Measurements from ENCODE around the gene IGF1R. TPM values are rescaled to one million over a fixed set of nuclear protein-coding genes. Genes with fewer than 3 reads are reported as not detected.
A peak's percentile ranks its signal among the peaks of the same experiment; 100 is the strongest.
"Not testable (repeated sequence)": the region's sequence is repeated elsewhere in the genome, so short reads cannot be mapped to it uniquely, and the experiment has no call there.

The IGF1R gene
- polyA plus RNA-seq (ENCODE audit: insufficient read length in 12 of 12): 10 to 100 TPM in 11 of 12 donors, not detected in 1; 12.5 to 29.8 (median 16.6) TPM
- long read RNA-seq, donor 1, partial matches to known transcripts: 5 of 5 reads
- long read RNA-seq, donor 1, other reads (novel, unspliced or antisense): 0 of 5 reads
- long read RNA-seq, donor 2, partial matches to known transcripts: 0 of 1 reads
- long read RNA-seq, donor 2, other reads (novel, unspliced or antisense): 0 of 1 reads
- long read RNA-seq, donor 3: 0 reads
- long read RNA-seq, donor 4: 0 reads
- long read RNA-seq, donor 5, full-length matches to known transcripts: 4 of 10 reads
- long read RNA-seq, donor 5, partial matches to known transcripts: 6 of 10 reads
- long read RNA-seq, donor 5, other reads (novel, unspliced or antisense): 0 of 10 reads
- long read RNA-seq, donor 6: 0 reads
- long read RNA-seq, donor 7: 0 reads
- long read RNA-seq, donor 8, full-length matches to known transcripts: 5 of 5 reads
- long read RNA-seq, donor 8, partial matches to known transcripts: 0 of 5 reads
- long read RNA-seq, donor 8, other reads (novel, unspliced or antisense): 0 of 5 reads
- long read RNA-seq, donor 9: 0 reads
- long read RNA-seq, donor 10: 0 reads
- long read RNA-seq, donor 11, partial matches to known transcripts: 0 of 1 reads
- long read RNA-seq, donor 11, other reads (novel, unspliced or antisense): 0 of 1 reads

DNA sequence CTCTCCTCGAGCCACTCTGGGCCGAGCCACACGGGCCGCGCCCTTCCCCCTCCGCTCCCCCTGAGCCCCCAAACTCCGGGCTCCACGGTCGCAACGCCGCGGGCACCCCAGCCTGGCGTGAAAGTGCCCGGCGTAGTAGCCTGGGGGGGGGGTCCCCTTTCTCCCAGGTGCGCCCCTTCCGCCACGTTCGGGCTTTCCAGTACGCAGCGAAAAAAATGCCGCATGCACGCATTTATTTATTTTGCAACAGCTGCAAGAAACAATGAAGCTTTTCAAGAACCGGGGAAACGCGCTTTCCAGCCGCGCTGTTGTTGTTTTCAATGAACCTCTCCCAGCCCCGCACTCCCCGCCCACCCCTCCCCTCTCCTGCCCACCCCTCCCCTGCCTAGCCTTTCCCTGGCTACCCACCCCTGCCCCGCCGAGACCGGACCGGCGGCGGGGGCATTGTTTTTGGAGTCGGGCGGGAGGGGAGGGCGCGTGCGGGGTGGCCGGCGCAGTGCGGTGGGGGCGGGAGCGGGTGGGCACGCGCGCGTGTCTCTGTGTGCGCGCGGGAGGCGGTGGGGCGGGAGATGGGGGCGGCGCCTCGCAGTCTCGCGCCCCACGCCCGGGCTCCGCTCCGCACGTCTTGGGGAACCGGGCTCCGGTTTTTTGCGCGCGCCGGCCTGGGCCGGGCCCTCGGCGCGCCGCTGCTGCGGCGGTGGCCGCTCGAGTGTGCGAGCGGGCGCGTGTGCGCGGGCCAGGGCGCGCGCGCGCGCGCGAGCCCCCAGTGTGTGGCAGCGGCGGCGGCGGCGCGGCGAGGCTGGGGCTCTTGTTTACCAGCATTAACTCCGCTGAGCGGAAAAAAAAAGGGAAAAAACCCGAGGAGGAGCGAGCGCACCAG lies at the start of gene IGF1R:
IGF1R (plus strand) TSS at position 766 of the 880 bp plus-strand sequence. CDS start 1,043 bp downstream, outside the sequence.
- peak; percentile 92 for DNase-seq

DNA sequence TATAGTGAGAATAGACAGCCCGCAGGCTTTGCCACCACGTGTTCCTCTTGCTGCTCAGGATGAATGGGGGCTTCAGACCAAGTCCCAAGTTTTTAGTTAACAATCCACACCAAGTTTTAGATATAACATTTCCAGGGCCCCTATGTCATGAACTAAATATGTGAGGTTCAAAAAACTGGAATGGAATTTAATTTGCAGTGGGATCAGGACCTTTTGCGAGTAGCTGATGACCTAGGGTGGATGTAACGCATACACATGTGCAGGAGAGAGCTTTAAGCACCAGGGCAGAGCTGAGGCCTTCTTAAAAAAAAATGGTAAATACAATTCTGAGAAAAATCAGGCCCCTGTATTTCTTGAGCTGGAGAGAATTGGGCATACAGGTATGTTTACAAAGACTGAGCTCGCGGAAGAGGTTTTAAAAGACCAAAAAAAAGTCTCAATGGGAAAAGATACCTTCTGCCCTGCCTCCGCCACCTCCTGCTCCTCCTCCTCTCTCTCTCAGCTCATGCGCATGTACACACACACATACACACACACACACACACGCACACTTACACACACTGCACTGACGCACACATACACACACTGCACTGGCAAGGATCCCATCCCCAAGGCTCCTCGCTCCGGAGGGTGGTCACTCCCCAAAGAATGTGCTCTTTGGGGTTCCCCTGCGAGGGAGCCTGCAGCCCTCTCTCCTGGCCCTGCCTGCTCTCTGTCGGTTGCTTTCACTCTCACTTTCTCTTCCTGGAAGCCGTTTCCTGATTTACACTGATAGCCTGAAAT lies 48.2 kb upstream of the IGF1R start:
- peak; percentile 77 for DNase-seq

DNA sequence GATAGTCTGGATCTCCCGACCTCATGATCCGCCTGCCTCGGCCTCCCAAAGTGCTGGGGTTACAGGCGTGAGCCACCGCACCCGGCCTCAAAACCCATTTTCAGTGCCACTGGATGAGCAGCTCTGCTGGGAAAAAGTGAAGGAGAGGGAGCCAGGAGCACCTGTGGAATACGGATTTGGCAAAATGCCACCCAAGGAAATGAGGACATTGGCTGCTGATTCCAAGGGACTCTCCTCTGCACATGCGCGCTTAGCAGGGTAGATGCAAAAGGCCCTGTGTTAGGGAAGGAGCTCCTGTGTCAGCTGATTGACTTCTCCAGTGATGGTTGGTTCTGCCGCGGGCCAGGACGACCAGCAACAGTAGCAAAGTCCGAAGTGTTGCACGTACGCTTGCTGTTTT lies 43.4 kb upstream of the IGF1R start:
- DNase-seq: no peak

DNA sequence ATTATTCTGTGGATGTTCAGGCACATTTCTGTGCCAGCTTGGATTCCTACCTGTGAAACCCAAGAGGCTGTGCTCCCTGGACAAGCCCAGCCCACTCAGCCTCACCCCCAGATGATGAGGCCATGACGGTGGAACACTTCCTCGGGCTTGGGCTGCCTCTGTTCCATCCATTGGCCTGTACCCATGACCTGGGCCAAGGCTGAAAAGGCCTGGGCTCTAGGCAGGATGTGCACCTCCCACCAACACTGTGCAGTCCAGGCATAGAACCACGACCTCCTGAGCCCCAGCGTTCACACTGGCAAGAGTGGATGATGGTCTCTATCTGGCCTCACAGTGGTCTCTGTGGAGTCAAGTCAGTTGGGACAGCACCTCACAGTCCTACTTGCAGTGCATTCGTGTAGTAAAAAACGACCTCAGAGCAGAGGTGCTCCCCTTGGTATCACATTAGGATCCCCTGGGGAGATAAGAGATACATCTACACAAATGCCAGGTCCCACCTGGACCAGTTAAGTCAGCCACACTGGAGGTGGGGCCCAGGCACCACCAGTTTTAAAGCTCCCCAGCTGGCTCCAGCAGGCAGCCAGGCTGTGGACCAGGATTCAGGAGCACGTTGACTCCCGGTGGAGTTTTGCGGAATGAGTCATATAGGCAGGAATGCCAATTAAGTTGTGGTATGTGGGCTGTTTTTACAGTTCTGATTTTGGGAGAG lies 39.0 kb upstream of the IGF1R start:
- DNase-seq: no peak

DNA sequence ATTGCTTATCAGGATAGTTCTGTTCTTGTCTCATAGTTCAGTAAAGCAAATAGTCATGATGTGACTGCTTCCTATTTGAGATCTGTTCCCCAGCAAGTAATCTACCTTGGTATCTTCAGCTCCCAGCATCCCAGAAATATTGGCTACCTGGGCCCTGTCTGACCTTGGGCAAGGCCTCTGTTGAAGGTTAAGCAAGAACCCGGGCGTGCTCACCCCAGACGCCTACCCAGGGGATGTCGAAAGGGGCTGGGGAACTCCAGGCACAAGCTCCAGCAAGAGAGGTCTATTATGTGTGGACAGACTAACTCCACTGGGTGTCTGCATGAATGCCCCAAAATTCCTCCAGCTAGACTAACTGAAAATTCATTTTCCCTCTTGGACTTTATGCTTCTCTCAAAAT lies 37.3 kb upstream of the IGF1R start:
- DNase-seq: no peak

DNA sequence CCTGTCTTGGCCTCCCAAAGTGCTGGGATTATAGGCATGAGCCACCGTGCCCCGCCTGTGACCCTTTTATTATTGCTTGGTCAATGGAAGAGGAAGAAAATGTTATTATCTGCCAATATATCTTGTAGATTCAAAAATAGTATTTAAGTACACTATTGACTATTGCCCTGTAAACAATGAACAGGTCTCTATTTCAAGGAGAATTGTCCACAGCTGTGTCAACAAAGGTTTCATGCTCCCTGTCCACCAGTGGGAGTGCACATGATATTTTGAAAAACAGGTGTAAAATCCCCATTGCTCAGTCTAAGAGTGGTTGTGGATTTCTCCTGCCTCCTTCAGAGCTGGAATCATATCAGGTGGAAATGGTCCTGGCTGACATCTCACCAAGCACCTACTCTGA lies 36.5 kb upstream of the IGF1R start:
- no peak for DNase-seq

DNA sequence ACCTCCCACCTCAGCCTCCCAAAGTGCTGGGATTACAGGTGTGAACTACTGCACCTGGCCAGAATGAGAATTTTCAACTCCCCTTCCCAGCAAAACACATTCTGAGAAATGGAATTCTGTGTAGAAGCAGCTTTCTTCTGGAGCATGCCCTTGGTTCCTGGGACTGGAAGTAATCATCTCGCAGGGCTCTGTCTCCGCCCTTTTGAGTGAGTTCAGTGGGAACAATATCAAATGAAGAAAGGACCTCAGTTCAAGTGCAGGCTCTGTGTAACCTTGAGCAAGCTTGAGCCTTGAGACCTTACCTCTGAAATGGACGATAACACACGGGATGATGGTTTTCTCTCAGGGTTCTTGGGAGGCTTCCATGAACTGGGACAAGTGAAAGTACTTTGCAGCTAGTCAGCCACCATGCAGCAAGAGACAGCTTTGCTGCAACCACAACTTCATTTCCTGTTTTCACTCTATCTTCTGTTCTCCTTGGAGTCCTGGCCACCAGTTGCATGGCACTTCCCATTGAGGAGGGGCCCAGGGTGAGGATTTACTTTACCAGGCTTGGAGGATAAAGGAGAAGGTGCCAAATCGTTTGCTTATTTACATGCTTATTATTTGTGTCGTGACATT lies 35.7 kb upstream of the IGF1R start:
- DNase-seq: no peak

DNA sequence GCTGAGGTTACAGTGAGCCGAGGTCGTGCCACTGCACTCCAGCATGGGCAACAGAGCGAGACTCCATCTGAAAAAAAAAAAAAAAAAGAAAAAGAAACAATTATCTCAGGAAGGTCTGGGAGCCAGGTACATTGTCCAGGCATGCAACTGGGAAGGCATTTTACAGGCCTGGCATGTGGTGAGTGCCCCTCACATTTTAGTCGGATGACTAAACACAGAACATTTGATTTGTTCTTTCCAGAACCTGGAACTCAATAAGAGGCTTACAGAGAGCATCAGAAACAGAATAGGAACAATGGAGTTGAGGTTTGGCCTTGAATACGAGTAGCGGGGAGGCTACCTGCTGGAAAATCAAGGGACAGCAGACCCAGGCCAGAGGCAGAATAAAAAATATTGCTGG lies 33.7 kb upstream of the IGF1R start:
- no peak for DNase-seq

DNA sequence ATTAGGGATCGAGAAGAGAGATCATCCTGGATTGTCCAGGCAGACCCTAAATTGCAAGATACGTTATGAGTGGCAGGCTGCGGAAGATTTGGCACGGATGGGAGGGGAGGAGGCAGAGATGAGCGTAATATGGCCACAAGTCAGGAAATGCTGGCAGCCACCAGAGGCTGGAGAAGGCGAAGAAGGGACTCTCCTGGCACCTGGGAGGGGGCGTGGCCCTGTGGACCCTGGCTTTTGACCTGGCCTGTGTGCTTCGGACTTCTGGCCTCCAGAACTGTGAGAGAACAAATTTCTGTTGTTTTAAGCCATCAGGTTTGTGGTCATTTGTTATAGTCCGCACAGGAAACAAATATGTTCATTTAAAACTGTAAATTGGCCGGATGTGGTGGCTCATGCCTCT lies 31.9 kb upstream of the IGF1R start:
- DNase-seq: no peak

DNA sequence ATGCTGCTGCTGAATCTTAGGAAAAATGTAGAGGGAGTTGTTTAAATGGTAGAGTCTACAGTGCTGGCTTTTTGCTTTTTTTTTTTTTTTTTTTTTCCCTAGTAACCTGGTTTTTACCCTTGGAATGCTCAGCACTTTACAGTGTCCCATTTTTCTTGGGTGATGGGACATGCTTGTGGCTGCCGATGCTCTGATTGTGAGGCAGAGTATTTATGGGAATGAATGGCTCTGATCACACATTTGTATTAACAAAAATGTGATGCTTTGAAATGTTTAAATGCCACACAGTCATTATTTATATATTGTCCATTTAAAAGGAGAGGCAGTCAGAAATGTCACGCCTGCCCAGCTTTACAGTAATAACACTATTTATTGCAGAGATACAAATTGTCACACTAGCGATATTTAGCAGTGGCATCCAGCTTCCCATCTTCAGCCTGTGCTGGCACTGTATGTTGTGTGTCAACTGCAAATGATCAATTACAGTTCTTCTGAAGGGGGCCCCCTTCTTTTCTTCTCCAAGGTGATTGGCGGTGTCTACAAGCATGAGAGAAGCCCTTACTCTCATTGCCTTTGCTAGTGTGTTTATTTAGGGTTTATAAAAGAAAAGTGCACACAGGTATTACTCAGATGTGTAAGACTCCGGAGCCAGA lies 30.9 kb upstream of the IGF1R start:
- no peak for DNase-seq

DNA sequence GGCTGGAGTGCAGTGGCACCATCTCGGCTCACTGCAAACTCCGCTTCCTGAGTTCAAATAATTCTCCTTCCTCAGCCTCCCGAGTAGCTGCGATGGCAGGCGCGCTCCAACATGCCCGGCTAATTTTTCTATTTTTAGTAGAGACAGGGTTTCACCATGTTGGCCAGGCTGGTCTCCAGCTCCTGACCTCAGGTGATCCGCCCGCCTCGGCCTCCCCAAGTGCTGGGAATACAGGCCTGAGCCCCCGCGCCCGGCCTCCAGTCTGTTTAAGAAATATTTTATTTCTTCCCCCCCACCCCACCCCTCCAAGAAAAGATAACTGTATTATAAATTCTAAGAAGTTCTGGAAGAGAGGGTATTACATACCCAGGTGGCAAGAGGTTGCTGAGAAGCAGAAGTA lies 29.8 kb upstream of the IGF1R start:
- not testable (repeated sequence) for DNase-seq

DNA sequence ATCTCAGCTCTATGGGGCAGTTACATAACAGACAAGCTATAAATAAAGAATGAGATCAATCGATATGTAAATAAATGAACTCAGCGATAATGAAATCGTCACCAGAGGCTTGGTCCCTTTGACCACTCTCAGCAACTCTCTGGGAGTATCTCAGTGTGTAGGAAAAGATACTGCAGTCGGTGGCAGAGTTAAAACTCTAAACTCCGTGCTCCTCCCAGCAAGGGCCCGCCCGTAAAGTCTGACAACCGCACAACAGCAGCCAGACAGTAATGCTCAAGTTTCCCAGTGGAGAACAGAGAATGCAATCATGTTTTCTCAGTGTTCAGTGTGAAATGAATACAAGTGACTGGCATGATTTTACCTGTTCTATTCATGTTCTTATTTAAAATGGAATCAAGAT lies 28.3 kb upstream of the IGF1R start:
- DNase-seq: no peak

DNA sequence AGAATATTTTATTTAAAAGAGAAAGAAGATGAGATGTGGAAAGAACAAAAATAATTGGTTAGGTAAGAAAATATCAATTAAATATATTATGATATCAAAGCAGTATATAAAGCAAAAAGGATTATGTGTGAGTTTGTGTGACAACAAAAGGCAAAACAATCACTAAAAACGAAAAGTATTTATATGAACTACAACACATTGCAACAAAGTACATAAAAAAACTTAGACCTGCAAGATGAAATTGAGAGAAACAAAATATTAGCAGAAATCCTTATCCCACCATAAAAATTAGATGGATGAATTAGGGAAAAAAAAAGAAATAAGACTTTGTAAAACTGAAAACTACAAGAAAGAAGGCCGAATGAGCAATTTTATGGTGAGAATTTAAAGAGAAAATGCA lies 27.3 kb upstream of the IGF1R start:
- no peak for DNase-seq

DNA sequence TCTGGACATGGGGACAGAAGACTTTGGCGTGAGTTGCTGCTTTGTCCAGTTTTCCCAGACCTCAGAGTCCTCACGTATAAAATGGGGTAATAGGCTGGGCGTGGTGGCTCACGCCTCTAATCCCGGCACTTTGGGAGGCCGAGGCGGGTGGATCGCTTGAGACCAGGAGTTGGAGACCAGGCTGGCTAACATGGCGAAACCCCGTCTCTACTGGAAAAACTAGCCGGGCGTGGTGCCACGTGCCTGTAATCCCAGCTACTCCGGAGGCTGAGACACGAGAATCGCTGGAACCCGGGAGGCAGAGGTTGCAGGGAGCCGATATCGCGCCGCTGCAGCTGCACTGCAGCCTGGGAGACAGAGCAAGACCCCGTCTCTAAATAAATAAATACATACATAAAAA lies 22.7 kb upstream of the IGF1R start:
- DNase-seq: no peak

DNA sequence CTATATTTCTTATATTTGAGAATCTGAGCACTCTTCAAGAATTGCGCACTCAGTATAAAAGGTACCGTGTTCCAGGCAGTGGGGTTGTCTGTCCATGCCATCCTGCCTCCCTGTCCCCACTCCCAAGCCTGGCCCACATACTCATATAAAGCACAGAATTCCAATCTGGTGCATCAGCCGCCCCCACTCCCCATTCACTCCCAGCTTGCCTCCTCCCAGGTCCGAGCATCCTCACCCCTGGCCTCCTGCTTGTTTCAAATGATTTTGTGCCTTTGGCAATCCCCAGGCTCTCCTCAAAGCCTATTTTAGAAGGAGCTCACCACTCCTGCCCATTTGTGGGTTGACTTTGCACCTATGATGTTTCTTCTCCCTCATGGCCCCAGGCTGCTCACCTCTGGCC lies 22.2 kb upstream of the IGF1R start:
- no peak for DNase-seq

DNA sequence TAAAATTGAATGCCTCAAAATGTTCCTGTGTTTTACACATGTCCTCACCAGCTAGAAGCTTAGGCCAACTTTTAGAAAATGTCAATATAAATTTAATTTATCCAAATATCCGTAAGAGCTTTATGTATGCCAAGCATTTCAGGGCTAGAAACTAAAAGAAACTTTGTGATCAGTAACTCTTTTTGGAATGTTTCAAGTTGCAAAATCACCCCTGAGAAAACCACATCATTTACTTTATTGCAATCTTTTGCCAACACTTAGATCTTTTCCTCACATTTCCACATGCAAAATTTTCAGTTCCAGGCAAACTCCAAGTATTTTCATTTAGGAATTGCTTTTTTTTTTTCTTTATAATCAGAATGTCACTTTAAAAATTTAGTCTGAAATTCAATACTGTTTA lies 20.1 kb upstream of the IGF1R start:
- DNase-seq: no peak

DNA sequence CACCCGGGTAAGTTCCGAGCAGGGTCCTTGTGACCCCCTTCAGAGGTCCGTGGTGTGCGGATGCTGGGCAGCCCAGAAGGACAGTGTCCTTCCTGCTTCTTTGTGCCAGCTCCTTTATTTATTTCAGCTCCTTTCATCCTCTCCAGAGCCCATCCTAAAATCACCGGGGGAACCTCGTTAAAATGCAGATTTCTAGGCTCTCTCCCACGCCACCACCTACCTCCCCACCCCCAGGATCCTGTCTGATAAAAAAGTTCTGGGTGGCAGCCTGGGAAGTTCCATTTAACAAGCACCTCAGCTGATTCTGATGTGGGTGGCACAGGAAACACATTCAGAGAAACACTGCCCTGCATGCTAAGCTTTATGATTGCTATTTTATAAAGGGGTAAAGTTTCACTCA lies 12.5 kb upstream of the IGF1R start:
- no peak for DNase-seq

DNA sequence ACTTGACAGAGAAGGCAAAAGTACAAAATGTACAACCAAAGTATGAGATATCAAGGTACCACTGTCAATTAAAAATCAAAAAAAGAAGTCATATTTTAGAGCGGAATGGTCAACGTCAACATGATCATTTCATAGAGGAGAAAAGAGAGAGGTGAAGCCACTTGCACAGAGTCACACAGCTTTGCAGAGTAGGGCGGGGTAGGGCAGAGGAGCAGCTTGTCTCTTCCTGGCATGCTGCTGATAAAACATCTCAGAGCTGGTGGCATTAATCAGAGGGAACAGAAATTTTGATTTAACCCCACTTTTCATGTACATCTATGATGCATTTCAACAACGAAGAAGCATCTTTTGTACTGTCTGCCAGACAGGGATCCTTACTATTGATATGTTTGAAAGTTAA lies 5.2 kb upstream of the IGF1R start:
- no peak for DNase-seq

DNA sequence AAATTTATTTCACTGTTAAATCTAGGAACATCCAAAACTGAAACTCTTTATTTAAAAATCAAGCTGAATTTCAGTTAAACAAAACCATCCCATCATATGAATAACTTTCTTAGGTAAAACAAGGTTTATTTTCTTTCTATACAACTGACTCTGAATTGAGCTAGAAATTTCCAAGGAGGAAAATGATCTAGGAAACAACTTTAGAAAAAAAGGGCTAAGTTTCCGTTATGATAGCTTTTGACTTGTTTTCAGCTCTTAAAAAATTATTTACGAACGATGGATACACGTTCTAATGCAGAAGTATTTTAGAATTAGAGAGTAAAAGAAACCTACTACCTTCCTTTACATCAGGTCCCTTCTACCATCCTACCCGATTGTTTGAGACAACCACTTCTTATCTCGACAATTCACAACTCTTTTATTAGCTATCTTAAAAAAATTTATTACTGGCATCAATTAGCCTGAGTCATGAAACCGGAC lies 1.8 kb upstream of the IGF1R start:
- peak; percentile 23 for DNase-seq

All from muscle of arm (tissue), 14 donors.